Keratinocyte (primary cell): ENCODE results near the gene FCHO2.
"Not testable (repeated sequence)": the region's sequence is repeated elsewhere in the genome, so short reads cannot be mapped to it uniquely, and the experiment has no call there.

Source experiments
- EZH2 ChIP-seq: IDR thresholded peaks from one replicate; pipeline ENCODE4 v1.6.1; 2012; ENCODE audit warnings: inconsistent platforms, mild to moderate bottlenecking, low read length, moderate library complexity
- TF ChIP-seq, protein P1 (sequence below), 3 experiments: IDR thresholded peaks in 1 of 3; conservative IDR thresholded peaks in 1 of 3; optimal IDR thresholded peaks in 1 of 3; 2 replicates in 2 of 3; 3 replicates in 1 of 3; pipeline versions ENCODE3 to v1.5.1; 2011; ENCODE audit warnings: low read length in 3 of 3, mild to moderate bottlenecking in 3 of 3, moderate library complexity in 2 of 3, control low read depth in 1 of 3, inconsistent platforms in 1 of 3; ENCODE audit not compliant: insufficient read depth in 2 of 3; ENCODE audit errors: extremely low read depth in 1 of 3

DNA sequence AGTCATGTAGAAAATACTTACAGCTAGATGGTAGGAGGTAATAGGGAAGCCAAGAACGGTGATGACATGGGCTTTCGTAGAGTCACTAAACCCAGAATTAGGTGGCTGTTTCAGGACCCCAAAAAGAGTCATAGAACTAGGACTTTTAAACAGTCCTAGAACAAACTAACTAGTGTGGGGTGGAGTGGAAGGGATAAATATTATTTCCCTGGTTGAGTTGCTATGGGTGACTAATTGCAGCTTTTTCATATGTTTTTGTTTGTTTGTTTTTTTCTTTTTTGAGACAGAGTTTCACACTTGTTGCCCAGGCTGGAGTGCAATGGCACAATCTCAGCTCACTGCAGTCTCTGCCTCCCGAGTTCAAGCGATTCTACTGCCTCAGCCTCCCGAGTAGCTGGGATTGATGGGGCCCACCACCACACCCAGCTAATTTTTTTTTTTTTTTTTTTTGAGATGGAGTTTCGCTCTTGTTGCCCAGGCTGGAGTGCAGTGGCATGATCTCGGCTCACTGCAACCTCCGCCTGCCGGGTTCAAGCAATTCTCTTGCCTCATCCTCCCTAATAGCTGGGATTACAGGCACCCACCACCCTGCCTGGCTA is 69.2 kb downstream of the FCHO2 start:
- TF ChIP-seq, protein P1, sequence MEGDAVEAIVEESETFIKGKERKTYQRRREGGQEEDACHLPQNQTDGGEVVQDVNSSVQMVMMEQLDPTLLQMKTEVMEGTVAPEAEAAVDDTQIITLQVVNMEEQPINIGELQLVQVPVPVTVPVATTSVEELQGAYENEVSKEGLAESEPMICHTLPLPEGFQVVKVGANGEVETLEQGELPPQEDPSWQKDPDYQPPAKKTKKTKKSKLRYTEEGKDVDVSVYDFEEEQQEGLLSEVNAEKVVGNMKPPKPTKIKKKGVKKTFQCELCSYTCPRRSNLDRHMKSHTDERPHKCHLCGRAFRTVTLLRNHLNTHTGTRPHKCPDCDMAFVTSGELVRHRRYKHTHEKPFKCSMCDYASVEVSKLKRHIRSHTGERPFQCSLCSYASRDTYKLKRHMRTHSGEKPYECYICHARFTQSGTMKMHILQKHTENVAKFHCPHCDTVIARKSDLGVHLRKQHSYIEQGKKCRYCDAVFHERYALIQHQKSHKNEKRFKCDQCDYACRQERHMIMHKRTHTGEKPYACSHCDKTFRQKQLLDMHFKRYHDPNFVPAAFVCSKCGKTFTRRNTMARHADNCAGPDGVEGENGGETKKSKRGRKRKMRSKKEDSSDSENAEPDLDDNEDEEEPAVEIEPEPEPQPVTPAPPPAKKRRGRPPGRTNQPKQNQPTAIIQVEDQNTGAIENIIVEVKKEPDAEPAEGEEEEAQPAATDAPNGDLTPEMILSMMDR (optimal IDR thresholded peaks at IDR 0.05 in 1 of 3, IDR thresholded peaks at IDR 0.05 in 1 of 3, conservative IDR thresholded peaks at IDR 0.05 in 1 of 3; ENCODE audit: extremely low read depth in 1 of 3, insufficient read depth in 2 of 3, low read length in 3 of 3) = not testable (repeated sequence)
- not testable (repeated sequence) for TF ChIP-seq EZH2
